ENCODE results near the gene MAN2A1.
A peak's percentile ranks its signal among the peaks of the same experiment; 100 is the strongest.

Gene MAN2A1

GRCh38 chr5:109705596-109705995 lies 15.9 kb downstream of the MAN2A1 start:
- FAIRE-seq = peak; percentile 45
- TF ChIP-seq POLR2A (IDR thresholded peaks at IDR 0.05; ENCODE audit: low read depth, low read length) = no peak
- no peak for DNase-seq (ENCODE audit: insufficient read length, low spot score)

DNA sequence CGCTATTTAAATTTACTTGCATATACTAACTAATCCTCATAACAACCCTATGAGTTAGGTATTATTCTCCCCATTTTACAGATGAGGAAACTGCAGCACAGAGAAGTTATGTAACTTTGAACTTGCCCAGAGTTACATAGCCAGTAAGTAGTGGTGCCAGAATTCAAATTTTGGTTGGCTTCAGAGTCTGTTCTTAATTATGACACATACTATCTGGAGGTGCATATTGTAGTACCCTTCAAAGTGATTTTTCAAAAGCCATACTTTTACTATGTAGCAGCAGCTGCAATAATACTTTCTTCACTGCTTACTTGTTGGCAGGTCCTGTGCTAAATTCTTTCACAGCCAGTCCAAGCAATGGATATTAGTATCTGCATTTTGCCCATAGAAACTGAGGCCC lies 16.4 kb downstream of the MAN2A1 start:
- FAIRE-seq = no peak

DNA sequence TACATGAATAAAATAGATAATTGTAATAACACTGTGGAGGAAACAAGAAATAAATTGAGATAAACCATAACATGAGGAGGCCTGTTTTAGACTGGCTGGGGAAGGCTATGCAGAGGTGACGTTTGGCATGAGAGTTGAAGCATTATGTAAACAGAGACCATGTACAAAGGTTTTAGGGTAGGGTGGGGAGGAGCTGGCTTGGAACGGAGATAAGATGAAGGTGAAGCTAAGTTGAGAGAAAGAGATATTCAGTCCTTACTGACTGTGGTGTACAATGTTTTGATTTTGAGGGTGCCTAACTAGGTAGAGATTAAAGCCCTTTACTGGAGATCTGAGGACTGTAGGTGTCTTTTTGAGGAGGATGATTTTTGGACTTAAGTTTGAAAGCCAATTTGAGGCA lies 17.8 kb downstream of the MAN2A1 start:
- no peak for TF ChIP-seq POLR2A (IDR thresholded peaks at IDR 0.05; ENCODE audit: low read depth, low read length)
- no peak for DNase-seq (ENCODE audit: insufficient read length, low spot score)
- FAIRE-seq = no peak

More for the DNA sequence above, 16.4 kb downstream of the MAN2A1 start:
- TF ChIP-seq POLR2A (IDR thresholded peaks at IDR 0.05; ENCODE audit: low read depth, low read length) = no peak
- DNase-seq (ENCODE audit: insufficient read length, low spot score) = no peak

- TF ChIP-seq POLR2A (IDR thresholded peaks at IDR 0.05; ENCODE audit: low read depth, low read length) = no peak
- FAIRE-seq (no peak), DNase-seq (ENCODE audit: insufficient read length, low spot score) (no peak)
Measured at GRCh38 chr5:109708813-109709212, 19.1 kb downstream of the MAN2A1 start.

DNA sequence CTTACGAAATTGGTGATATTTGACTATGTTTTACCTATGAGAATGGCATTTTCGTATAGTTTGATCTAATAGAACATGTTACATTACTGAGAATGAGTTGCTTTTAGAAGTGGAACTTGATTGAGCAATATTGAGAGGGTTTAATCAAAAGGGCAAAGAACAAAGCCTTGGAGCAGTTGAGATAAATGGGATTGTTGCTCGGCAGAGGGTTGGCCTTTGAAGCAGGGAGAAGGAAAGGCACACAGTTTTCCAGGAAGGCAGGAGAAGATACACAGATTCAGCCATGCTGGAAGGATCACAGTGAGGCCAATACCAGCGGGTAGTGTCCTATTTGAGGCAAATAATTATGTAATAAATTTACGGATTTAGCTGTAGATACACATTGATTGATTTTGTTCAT lies 19.5 kb downstream of the MAN2A1 start:
- DNase-seq (ENCODE audit: insufficient read length, low spot score) (no peak), FAIRE-seq (peak; percentile 43)
- no peak for TF ChIP-seq POLR2A (IDR thresholded peaks at IDR 0.05; ENCODE audit: low read depth, low read length)

DNA sequence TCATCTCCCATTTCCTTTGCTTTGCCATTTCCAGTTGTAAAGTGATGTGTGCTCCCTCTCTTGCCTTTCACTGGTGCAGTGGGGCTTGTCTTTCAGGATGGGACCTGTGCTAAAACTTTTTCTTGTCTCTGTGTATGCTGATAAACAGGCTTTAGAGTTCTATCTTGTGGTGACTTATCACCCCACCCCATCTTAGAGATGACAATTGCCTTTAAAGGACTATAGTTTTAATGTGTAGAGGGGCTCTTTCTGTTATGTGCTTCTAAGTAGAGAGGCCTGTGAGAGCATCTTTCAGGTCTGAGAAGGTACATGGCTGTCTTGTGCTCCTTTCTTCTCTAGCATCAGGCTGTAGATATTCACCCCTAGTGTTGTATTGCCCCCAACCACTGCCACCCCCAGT lies 21.9 kb downstream of the MAN2A1 start:
- no peak for FAIRE-seq
- TF ChIP-seq POLR2A (IDR thresholded peaks at IDR 0.05; ENCODE audit: low read depth, low read length) = no peak
- no peak for DNase-seq (ENCODE audit: insufficient read length, low spot score)

GRCh38 chr5:109713453-109713852 lies 23.7 kb downstream of the MAN2A1 start:
- DNase-seq (ENCODE audit: insufficient read length, low spot score) = no peak
- FAIRE-seq = no peak
- TF ChIP-seq POLR2A (IDR thresholded peaks at IDR 0.05; ENCODE audit: low read depth, low read length) = no peak

- FAIRE-seq (no peak), DNase-seq (ENCODE audit: insufficient read length, low spot score) (no peak)
- no peak for TF ChIP-seq POLR2A (IDR thresholded peaks at IDR 0.05; ENCODE audit: low read depth, low read length)
Measured at GRCh38 chr5:109714592-109714991, 24.9 kb downstream of the MAN2A1 start.

GRCh38 chr5:109718216-109718615 lies 28.5 kb downstream of the MAN2A1 start:
- FAIRE-seq = no peak
- no peak for DNase-seq (ENCODE audit: insufficient read length, low spot score)

GRCh38 chr5:109718632-109719031 lies 28.9 kb downstream of the MAN2A1 start:
- DNase-seq (ENCODE audit: insufficient read length, low spot score) (no peak), FAIRE-seq (no peak)
- TF ChIP-seq POLR2A (IDR thresholded peaks at IDR 0.05; ENCODE audit: low read depth, low read length) = no peak

More at GRCh38 chr5:109718216-109718615, 28.5 kb downstream of the MAN2A1 start:
- TF ChIP-seq POLR2A (IDR thresholded peaks at IDR 0.05; ENCODE audit: low read depth, low read length) = no peak

GRCh38 chr5:109719978-109720377 lies 30.3 kb downstream of the MAN2A1 start:
- FAIRE-seq (no peak), DNase-seq (ENCODE audit: insufficient read length, low spot score) (no peak)
- no peak for TF ChIP-seq POLR2A (IDR thresholded peaks at IDR 0.05; ENCODE audit: low read depth, low read length)

DNA sequence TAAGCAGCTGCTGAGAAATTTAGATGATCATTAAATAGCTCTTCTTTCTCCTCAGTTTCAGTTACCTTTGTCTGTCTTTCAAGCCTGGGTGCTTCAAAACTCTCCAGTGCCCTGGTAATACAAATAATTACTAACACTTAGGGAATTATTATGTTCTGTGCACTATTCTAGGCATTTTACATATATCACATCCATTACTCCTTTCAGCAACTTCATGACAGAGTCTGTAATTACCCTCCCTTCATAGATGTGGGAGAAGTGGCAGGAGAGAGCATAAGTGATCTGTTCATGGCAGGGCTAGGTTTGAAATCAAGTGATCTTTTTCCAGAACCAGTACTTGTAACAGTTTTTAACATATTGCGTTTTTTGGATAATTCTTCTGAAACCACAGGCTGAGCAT lies 32.0 kb downstream of the MAN2A1 start:
- no peak for TF ChIP-seq POLR2A (IDR thresholded peaks at IDR 0.05; ENCODE audit: low read depth, low read length)
- FAIRE-seq (no peak), DNase-seq (ENCODE audit: insufficient read length, low spot score) (no peak)

DNA sequence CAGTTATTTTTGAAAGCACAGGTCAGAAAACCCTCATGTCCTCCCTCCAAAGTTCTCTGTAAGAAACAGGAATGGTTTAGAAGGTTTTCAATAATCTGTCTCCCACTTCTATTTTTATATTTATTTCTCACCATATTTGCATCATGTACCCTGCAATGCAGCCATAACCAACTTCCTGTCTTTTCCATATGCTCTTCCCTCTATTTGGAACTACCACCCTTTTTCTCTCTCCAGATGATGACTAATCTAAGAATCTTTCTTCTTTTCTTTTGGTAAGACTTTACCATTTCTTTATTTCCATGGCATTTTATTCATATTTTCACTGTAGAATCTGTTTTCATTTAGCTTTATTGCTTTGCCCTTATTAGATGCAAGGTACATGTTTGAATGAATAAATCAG lies 33.9 kb downstream of the MAN2A1 start:
- DNase-seq (ENCODE audit: insufficient read length, low spot score) (no peak), FAIRE-seq (no peak)
- no peak for TF ChIP-seq POLR2A (IDR thresholded peaks at IDR 0.05; ENCODE audit: low read depth, low read length)

- no peak for FAIRE-seq
- no peak for DNase-seq (ENCODE audit: insufficient read length, low spot score)
- TF ChIP-seq POLR2A (IDR thresholded peaks at IDR 0.05; ENCODE audit: low read depth, low read length) = no peak
Measured at GRCh38 chr5:109725135-109725534, 35.4 kb downstream of the MAN2A1 start.

DNA sequence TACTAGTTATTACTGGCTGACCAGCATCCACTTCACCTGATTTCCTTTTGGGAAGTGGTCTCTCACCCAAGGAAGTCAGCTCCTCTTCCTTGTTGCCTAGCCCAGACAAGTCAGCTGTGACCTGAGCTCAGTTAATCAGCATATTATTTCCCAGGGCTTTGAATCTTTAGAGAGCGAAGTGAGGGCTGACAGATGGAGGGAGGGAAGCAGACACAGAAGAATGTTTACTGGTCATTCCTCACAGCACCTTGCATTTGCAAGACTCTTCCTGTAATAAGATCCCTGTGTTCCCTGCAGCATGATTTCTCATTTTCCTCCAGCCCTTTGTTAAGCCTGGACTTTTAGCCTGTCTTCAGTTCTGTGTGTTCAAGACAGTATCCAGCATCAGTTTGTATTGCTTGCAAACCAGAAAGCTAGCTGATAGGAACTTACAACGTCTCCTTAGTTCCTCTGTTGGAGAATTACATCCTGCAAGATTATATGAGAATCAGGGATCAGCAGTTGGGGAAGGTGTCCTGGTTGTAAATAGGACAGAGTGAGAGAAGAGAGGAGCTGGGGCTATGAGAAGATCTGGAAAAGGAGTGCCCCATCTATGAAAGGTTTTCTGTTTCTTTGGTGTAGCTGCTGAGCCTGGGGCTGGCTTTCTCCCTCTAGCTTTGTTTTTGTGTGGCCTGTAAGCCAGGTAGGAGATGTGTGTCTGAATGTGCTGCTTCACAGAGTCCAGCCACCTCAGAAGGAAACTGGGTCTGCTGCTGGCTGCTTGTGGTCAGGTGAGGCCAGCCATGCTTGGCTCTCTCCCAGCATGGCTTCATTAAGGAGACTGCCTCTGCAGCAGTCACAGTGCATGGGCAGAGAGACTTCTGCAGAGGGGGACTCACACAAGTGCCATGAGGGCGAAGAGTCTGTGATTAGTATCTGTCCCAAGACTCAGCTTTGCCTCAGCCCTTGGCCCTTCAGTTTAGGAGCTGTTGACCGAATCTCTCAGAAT lies 50.3 kb downstream of the MAN2A1 start:
- DNase-seq (ENCODE audit: insufficient read length, low spot score) = no peak
- no peak for TF ChIP-seq POLR2A (IDR thresholded peaks at IDR 0.05; ENCODE audit: low read depth, low read length)
- peak; percentile 73 for FAIRE-seq
